ENCODE data around the gene UNC13D.

DNA sequence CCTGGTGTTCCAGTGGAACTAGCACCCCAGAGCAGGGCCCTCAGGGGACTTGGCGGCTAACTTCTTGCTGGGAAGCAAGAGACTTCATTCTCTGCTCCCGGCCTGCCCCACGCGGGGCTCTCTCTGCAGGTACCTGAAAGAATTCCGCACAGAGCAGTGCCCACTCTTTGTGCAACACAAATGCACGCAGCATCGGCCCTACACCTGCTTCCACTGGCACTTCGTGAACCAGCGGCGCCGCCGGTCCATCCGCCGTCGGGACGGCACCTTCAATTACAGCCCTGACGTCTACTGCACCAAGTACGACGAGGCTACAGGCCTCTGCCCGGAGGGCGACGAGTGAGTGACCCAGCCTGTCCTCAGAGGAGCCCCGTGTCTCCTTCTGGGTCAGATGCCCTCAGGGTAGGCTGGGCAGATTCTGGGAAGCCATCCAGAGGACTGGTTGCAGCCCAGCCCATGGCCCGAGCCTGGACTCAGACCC lies 34.5 kb downstream of the UNC13D start:
- TF ChIP-seq, protein P1, sequence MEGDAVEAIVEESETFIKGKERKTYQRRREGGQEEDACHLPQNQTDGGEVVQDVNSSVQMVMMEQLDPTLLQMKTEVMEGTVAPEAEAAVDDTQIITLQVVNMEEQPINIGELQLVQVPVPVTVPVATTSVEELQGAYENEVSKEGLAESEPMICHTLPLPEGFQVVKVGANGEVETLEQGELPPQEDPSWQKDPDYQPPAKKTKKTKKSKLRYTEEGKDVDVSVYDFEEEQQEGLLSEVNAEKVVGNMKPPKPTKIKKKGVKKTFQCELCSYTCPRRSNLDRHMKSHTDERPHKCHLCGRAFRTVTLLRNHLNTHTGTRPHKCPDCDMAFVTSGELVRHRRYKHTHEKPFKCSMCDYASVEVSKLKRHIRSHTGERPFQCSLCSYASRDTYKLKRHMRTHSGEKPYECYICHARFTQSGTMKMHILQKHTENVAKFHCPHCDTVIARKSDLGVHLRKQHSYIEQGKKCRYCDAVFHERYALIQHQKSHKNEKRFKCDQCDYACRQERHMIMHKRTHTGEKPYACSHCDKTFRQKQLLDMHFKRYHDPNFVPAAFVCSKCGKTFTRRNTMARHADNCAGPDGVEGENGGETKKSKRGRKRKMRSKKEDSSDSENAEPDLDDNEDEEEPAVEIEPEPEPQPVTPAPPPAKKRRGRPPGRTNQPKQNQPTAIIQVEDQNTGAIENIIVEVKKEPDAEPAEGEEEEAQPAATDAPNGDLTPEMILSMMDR (conservative IDR thresholded peaks at IDR 0.05; ENCODE audit: low read length) = no peak
- TF ChIP-seq EZH2phosphoT487 (IDR thresholded peaks at IDR 0.05; ENCODE audit: borderline replicate concordance, low read depth, low read length) = no peak

Data from OCI-LY7 (cell line).